BJ (cell line): ENCODE data around the gene ABCC4. TPM values are rescaled to one million over a fixed set of nuclear protein-coding genes. Genes with fewer than 3 reads are reported as not detected.

Experiments
- CTCF ChIA-PET: fragments of 350-600 bp; formaldehyde crosslinking; extraction: SDS; loops from one replicate; lab custom pipeline; 2021; ENCODE audit warnings: antibody characterized with exemption, inconsistent platforms; lab: Yijun Ruan, JAX
- POLR2A ChIA-PET: fragments of 300-600 bp; sonication (Branson Sonifier 250); formaldehyde crosslinking; extraction: SDS; loops from one replicate; lab custom pipeline; 2021; ENCODE audit warnings: antibody characterized with exemption; lab: Charles Lee
- DNase-seq: peaks from one replicate; pipeline ENCODE4 v3.0.0-alpha.2; 2011; ENCODE audit warnings: low read depth
- H3K27me3 ChIP-seq: 2 replicates; pipeline ENCODE4 v1.6.0; 2011; ENCODE audit warnings: low read length; ENCODE audit not compliant: control insufficient read depth, insufficient read depth
- H3K36me3 ChIP-seq: 2 replicates; pipeline ENCODE4 v1.5.1; 2011; ENCODE audit warnings: low read length; ENCODE audit not compliant: control insufficient read depth, insufficient read depth
- H3K4me3 ChIP-seq: 2 replicates; pipeline ENCODE4 v1.5.1; 2011; ENCODE audit warnings: low read depth, mild to moderate bottlenecking, control low read depth, low read length
- polyA plus RNA-seq: library from polyadenylated mRNA; depleted of rRNA; stranded (reverse); fragments of >200 nt; gene quantifications from 2 replicates; pipeline ENCODE4 v1.2.3, GENCODE V29; 2011
- TF ChIP-seq, protein P1 (sequence below): IDR thresholded peaks from 2 replicates; pipeline ENCODE4 v1.5.1; 2011; ENCODE audit warnings: low read depth, mild to moderate bottlenecking, control low read depth, inconsistent platforms, low read length, moderate library complexity; ENCODE audit not compliant: insufficient read depth

ABCC4 gene
- polyA plus RNA-seq, 1 experiment = 11.2 TPM

GRCh38 chr13:95338905-95339304 is 37.7 kb upstream of the ABCC4 start:
- Histone ChIP-seq H3K4me3 (no peak overlapping the region), H3K27me3 (no peaks in the 10 kb centered on the region; the same call in 1 of the 2 replicates), H3K36me3 (no peaks in the 10 kb centered on the region)
- ChIA-PET POLR2A (no interaction called here), CTCF (no interaction called here)
- TF ChIP-seq, protein P1, sequence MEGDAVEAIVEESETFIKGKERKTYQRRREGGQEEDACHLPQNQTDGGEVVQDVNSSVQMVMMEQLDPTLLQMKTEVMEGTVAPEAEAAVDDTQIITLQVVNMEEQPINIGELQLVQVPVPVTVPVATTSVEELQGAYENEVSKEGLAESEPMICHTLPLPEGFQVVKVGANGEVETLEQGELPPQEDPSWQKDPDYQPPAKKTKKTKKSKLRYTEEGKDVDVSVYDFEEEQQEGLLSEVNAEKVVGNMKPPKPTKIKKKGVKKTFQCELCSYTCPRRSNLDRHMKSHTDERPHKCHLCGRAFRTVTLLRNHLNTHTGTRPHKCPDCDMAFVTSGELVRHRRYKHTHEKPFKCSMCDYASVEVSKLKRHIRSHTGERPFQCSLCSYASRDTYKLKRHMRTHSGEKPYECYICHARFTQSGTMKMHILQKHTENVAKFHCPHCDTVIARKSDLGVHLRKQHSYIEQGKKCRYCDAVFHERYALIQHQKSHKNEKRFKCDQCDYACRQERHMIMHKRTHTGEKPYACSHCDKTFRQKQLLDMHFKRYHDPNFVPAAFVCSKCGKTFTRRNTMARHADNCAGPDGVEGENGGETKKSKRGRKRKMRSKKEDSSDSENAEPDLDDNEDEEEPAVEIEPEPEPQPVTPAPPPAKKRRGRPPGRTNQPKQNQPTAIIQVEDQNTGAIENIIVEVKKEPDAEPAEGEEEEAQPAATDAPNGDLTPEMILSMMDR = no peak
- no peak for DNase-seq

DNA sequence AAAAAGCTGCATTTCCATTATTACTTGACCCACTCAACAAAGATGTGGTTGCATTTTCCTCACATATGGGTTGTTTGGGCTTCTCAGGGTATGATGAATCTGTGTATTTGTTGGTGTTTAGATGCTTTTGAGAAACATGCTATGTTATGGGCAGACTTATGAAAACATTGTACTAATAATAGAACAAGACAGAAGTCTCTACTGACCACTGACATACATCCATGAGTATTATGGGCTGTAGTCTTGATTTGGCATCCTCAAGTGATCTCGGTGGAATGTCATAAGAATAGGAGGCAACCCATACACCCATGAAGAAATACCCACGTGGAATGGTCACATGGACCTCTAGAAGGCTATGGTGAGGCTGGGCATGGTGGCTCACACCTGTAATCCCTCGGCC is 36.3 kb upstream of the ABCC4 start:
- TF ChIP-seq, protein P1 = no peak
- Histone ChIP-seq H3K4me3 (no peak overlapping the region), H3K27me3 (no peaks in the 10 kb centered on the region; the same call in 1 of the 2 replicates), H3K36me3 (no peaks in the 10 kb centered on the region)
- no peak for DNase-seq
- ChIA-PET POLR2A (no interaction called here), CTCF (no interaction called here)

GRCh38 chr13:95335667-95336066 is 34.4 kb upstream of the ABCC4 start:
- DNase-seq = no peak
- Histone ChIP-seq H3K36me3 (no peaks in the 10 kb centered on the region), H3K27me3 (no peaks in the 10 kb centered on the region; the same call in 1 of the 2 replicates), H3K4me3 (no peak overlapping the region)
- TF ChIP-seq, protein P1 = no peak
- ChIA-PET POLR2A (no interaction called here), CTCF (interaction anchor here (0.6 to 0.7 kb wide), 2 partner anchors 16 to 35 kb away, joined by 3 read pairs; no protein-coding TSS in a partner anchor)

GRCh38 chr13:95328386-95328785 is 27.1 kb upstream of the ABCC4 start:
- no peak overlapping the region for H3K4me3 ChIP-seq
- no peak for DNase-seq
- ChIA-PET CTCF (interaction anchor here (0.6 to 1.7 kb wide), 2 partner anchors 25 to 139 kb away, joined by 3 to 4 read pairs; no protein-coding TSS in a partner anchor), POLR2A (no interaction called here)
- TF ChIP-seq, protein P1 = no peak
- H3K27me3 ChIP-seq = no peaks in the 10 kb centered on the region; the same call in 1 of the 2 replicates
- no peaks in the 10 kb centered on the region for H3K36me3 ChIP-seq

DNA sequence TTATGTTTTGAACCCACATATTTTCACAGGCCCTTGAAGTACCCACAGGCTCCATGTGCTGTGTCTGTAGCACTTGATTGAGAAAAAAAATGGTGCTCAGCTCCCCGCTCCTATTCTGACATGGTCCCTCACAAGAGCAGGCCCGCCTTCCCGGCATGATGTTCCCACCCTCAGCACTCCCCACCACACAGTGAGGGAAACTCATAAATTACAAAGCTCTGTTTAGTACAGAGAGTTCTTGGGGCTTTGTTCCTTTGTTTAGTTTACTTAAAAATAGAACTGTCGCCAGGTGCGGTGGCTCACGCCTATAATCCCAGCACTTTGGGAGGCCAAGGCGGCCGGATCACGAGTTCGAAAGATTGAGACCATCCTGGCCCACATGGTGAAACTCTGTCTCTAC is 25.9 kb upstream of the ABCC4 start:
- TF ChIP-seq, protein P1 = no peak
- Histone ChIP-seq H3K36me3 (no peaks in the 10 kb centered on the region), H3K4me3 (no peak overlapping the region), H3K27me3 (no peaks in the 10 kb centered on the region; the same call in 1 of the 2 replicates)
- POLR2A ChIA-PET = no interaction called here
- no peak for DNase-seq
- CTCF ChIA-PET = interaction anchor here (1.7 kb wide), 1 partner anchor 138 kb away, joined by 4 read pairs; no protein-coding TSS in a partner anchor
